OCI-M2 (cell line): ENCODE results near the gene PNPLA8.
"Not testable (repeated sequence)": the region's sequence is repeated elsewhere in the genome, so short reads cannot be mapped to it uniquely, and the experiment has no call there.

Experiments
- DNase-seq: peaks from one replicate; lab custom pipeline; 2025; ENCODE audit not compliant: unreplicated experiment; lab: John Stamatoyannopoulos, UW

The PNPLA8 gene

GRCh38 chr7:108480311-108480710, 45.6 kb downstream of the PNPLA8 start:
- no peak for DNase-seq

- no peak for DNase-seq
Measured at GRCh38 chr7:108479751-108480150, 46.2 kb downstream of the PNPLA8 start.

- DNase-seq = no peak
Measured at GRCh38 chr7:108479118-108479517, 46.8 kb downstream of the PNPLA8 start.

DNA sequence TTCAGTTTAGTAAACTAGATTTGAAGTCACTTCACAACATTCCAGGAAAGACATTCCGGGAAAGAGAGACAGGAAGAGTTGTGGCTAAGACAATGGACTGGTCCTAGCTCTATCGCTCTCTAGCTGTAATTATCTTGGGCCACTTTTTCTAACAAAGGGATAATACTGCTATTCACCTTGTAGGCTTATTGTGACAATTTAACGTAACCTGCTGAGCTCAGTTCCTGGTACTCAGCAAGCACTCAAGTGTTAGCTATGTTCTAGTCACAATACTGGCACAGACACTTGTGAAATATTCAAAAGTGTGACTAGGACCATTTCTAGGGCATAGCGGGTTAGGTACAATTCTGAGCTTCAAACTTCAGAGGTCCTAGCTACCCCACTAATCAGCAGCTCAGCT, 57.7 kb downstream of the PNPLA8 start:
- DNase-seq = no peak

GRCh38 chr7:108467391-108467790, 58.5 kb downstream of the PNPLA8 start:
- no peak for DNase-seq

DNA sequence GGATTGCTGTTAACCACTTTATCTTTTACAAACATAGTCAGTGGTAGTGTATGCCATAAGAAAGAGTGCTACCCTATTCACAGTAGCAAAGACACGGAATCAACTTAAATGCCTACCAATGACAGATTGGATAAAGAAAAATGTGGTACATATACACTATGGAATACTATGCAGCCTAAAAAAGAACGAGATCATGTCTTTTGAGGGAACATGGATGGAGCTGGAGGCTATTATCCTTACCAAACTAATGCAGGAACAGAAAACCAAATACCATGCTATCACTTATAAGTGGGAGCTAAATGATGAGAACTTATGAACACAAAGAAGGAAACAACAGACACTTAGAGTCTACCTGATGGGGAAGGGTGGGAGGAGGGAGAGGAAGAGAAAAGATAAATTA, 59.6 kb downstream of the PNPLA8 start:
- DNase-seq = not testable (repeated sequence)

DNA sequence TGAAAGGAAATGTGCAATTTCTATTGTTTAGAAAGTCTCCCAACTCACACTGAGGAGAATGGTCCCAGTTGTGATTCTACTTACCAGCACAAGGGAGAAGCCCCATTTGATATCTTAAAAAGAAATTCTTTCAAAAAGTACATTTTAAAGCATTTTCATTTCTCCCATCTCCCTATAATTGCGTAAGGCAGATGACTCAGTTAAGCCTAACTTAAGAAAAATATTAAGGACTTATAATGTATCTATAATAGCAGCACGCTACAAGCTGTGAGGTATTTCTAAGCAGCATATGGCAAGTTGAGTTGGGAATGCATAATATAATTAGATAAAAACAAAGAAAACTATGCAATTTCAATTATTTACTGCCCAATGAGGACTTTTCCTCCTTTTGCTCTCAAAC, 61.2 kb downstream of the PNPLA8 start:
- DNase-seq = no peak

GRCh38 chr7:108463613-108464012, 62.3 kb downstream of the PNPLA8 start:
- DNase-seq = no peak

- no peak for DNase-seq
Measured at GRCh38 chr7:108461840-108462239, 64.1 kb downstream of the PNPLA8 start.

DNA sequence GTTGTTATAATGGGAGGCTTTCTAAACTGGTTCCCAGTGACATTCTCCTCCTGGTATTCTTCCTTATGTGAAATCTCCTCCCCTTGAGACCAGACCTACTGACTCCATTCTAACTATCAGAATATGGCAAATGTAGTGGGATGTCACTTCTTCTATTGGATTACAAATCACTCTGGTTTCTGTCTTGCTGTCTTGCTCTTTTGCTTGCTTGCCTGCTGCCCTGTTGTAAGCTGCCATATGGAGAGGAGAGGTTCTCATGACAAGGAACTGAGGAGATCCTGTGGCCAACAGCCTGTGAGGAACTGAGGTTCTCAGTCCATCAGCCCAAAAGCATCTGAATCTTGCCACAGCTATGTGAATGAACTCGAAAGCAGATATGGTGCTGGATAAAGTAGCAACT, 65.0 kb downstream of the PNPLA8 start:
- DNase-seq = no peak

DNA sequence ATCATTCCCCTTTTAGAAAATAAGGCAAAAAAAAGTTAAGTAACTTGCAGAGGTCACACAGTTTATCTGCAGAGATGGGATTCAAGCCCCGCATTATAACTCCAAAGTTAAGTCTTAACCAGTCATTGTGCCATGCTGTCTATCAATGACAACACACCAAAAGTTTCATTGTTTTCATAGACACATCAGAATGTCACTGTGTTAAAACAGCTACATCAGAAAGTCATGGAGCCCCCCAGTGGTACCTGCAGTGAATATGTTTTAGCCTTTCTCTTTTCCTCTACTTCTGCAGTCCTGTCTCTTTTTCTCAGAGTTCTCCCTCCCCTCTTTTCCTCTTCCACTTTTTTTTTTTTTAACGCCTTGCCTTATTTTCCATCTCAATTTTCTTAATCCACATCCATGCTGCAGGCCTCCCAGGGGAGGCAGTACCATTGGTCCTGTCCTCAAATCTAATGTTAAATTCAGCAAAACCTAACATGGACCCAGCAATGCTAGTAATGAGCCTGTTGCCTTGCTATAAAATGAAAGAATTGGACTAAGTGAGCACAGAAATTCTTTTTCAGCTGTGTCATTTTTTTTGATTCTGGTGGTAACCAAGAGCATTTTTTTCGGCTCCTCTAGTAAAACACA, 65.9 kb downstream of the PNPLA8 start:
- DNase-seq = no peak

DNA sequence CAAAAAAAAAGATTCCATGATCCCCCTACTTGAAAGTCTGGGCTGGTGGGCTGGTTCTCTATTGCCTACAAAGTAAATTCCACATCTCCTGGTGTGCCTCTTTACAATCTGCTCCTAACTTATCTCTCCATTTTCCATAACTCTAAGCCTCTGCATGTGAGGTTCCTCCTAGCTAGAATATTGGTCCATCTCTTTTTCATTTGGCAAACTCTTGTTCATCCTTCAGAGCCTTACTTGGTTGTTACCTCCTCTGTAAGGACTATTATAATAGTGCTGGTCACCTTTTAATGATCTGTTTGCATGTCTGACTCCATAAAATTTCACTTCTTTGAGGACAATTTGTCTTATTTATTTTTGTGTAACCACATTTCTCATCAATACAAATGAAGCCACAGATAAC, 68.1 kb downstream of the PNPLA8 start:
- DNase-seq = no peak

DNA sequence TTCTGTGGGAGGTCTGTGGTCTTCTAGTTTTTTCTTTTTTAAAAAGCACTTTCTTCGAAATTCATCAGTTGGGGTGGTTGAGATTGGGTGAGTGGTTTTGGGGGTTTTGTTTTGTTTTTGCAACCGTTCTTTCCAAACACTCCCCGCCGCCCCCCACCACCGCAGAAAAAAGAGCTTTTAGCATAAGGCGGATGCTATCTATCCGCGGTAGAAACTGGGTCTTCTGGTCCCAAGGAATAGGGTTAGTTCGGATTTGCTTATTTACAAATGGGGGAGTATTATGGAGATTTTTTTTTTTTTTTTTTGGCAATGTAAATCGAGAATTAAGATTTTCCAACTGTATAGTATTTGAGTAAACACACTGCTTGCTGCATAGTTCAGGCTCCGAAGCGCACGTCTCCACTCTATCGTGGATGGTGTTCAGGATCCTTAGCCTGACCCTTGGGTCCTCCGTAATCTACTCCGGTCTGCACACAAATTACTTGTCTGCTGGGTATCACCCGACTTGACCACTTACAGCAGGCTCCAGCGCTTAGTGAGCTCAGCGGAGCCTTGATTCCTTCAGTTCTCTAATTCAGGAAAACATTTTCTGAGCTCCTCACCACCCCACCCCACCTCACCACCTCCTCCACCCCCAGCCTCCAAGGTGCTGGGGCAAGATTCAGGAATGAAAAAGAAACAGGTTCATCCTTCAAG, 68.9 kb downstream of the PNPLA8 start:
- DNase-seq = no peak

GRCh38 chr7:108455998-108456677, 69.8 kb downstream of the PNPLA8 start, which contains the start of gene NRCAM:
TSS of gene NRCAM (minus strand) at chr7:108456436. CDS start at chr7:108240064, 216,372 bp downstream.
- no peak for DNase-seq

GRCh38 chr7:108455551-108455997, 70.4 kb downstream of the PNPLA8 start:
- no peak for DNase-seq

GRCh38 chr7:108454674-108455550, 71.0 kb downstream of the PNPLA8 start:
- no peak for DNase-seq

GRCh38 chr7:108454317-108454673, 71.6 kb downstream of the PNPLA8 start:
- no peak for DNase-seq

GRCh38 chr7:108453320-108453719, 72.6 kb downstream of the PNPLA8 start:
- no peak for DNase-seq

GRCh38 chr7:108452707-108453106, 73.2 kb downstream of the PNPLA8 start:
- DNase-seq = no peak

DNA sequence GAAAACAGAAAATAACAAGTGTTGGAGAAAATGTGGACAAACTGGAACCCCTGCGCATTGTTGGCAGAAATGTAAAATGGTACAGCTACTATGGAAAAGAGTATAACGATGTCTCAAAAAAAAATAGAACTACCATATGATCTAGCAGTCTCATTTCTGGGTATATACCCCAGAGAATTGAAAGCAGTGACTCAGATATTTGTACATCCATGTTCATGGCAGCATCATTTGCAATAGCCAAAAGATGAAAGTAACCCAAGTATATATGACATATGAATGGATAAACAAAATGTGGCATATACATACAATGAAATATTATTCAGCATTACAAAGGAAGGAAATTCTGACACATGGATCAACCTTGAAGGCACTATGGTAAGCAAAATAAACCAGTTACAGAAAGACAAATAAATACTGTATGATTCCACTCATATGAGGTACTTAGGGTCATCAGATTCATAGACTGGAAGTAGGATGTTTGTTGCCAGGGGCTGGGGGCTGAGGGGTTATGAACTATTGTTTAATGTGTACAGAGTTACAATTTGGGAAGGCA, 74.6 kb downstream of the PNPLA8 start:
- no peak for DNase-seq

DNA sequence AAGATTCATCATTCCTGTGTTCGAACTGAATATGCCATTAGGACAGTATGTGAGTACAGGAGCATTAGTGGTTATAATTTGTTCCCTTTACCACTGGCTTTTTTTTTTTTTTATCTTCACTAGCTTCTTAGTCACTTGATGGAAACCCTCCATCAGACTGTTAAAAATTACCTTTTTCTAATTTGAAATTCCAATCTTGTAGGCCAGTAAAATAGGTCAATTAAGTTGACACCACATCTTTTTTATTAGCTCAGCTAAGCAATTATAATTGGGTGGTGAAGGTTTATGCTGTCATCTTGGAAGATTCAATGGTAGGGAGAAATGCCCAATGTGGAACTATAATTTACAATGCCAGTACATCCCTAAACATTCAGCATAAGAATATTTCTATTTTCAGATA, 75.8 kb downstream of the PNPLA8 start:
- DNase-seq = no peak
